Fibroblast of pulmonary artery (primary cell): ENCODE results near the gene SPRED3.

Source experiments
- DNase-seq: peaks from one replicate; pipeline ENCODE4 v3.0.0-alpha.2; 2010; ENCODE audit warnings: low read depth
- H3K4me3 ChIP-seq: replicated peaks from 2 replicates; pipeline ENCODE4 v1.5.1; 2011; ENCODE audit warnings: low read depth, mild to moderate bottlenecking, control low read depth, low read length, moderate library complexity
- TF ChIP-seq, protein P1 (sequence below): IDR thresholded peaks from 2 replicates; pipeline ENCODE4 v1.5.1; 2011; ENCODE audit warnings: mild to moderate bottlenecking, control low read depth, low read length, inconsistent platforms; ENCODE audit errors: missing control alignments

The SPRED3 gene

DNA sequence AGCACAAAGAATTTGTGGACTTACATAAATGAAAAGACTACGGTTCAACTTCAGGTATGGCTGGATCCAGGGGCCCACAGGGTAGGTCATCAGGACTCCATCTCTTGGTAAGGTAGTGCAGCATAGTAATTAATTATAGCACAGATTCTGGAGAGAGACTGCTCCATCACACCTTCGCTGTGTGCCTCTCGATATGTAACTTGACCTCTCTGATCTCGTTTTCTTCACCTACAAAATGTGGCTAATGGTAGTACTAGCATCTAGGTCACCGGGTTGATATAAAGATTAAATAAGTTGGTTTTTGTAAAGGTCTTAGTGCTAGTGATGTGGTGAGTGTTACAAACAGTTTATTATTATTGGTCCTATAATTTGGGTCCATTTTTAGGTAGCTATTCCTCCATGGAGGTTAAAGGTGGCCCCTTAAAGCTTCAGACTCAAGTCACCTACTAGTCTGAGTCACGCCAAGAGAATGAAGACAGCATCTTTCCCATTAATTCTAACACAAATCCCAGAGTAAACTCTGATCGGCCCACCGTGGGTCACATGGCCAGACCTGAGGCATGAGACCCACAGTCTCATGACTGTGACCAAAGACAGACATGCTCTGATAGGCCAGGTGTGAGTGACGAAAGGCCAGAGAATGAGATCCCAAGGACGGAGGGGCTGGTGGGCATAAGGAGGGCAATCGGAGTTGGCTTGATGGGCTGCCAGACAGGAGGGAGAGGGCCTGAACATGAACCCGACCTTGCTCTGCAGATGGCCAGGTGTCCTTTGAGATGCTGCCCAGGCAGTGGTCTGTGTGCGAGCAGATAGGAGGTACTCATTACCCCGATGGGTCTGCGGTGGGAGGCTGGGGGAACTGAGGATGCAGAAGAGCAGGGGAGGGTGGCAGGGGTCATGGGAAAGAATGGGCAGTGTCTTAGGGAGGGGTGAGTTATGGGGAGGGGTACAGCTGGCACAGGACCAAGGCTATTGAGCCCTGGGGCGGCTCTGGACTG lies 32.5 kb upstream of the SPRED3 start:
- DNase-seq, result no peak
- TF ChIP-seq, protein P1, sequence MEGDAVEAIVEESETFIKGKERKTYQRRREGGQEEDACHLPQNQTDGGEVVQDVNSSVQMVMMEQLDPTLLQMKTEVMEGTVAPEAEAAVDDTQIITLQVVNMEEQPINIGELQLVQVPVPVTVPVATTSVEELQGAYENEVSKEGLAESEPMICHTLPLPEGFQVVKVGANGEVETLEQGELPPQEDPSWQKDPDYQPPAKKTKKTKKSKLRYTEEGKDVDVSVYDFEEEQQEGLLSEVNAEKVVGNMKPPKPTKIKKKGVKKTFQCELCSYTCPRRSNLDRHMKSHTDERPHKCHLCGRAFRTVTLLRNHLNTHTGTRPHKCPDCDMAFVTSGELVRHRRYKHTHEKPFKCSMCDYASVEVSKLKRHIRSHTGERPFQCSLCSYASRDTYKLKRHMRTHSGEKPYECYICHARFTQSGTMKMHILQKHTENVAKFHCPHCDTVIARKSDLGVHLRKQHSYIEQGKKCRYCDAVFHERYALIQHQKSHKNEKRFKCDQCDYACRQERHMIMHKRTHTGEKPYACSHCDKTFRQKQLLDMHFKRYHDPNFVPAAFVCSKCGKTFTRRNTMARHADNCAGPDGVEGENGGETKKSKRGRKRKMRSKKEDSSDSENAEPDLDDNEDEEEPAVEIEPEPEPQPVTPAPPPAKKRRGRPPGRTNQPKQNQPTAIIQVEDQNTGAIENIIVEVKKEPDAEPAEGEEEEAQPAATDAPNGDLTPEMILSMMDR, result no peak

GRCh38 chr19:38358071-38358470 lies 30.4 kb upstream of the SPRED3 start:
- TF ChIP-seq, protein P1, result no peak
- no peak for DNase-seq
- H3K4me3 ChIP-seq, result no peak overlapping the region

More for the DNA sequence above, 32.5 kb upstream of the SPRED3 start:
- no peak overlapping the region for H3K4me3 ChIP-seq

- no peak overlapping the region for H3K4me3 ChIP-seq
- DNase-seq, result no peak
- TF ChIP-seq, protein P1, result no peak
Observed at GRCh38 chr19:38359242-38360021, 29.1 kb upstream of the SPRED3 start.

DNA sequence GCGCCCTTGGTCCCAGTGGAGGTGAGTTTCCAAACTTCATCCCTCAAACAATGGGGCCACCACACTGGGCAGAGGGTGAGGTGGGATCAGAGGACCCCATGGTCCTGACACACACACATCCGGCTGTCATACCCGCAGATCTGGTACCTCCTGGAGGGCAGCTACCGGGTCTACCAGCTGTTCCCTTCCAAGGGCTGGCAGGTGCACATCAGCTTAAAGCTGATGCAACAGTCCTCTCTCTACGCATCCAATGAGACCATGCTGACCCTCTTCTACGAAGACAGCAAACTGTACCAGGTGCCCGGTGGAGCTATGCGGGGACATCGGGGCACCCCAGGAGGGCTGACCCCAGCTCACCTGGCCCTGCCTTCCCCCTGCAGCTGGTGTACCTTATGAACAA lies 28.1 kb upstream of the SPRED3 start:
- DNase-seq, result no peak
- TF ChIP-seq, protein P1, result no peak
- no peak overlapping the region for H3K4me3 ChIP-seq

- DNase-seq, result no peak
- TF ChIP-seq, protein P1, result no peak
- peak overlapping the region; percentile 62 for H3K4me3 ChIP-seq
Observed at GRCh38 chr19:38360839-38361631, 27.5 kb upstream of the SPRED3 start.

GRCh38 chr19:38361633-38362075 lies 26.8 kb upstream of the SPRED3 start:
- peak overlapping the region; percentile 62 for H3K4me3 ChIP-seq
- TF ChIP-seq, protein P1, result no peak
- peak; percentile 65 for DNase-seq
